ENCODE results near the gene FARS2.
"Not testable (repeated sequence)": the region's sequence is repeated elsewhere in the genome, so short reads cannot be mapped to it uniquely, and the experiment has no call there.

Gene FARS2

DNA sequence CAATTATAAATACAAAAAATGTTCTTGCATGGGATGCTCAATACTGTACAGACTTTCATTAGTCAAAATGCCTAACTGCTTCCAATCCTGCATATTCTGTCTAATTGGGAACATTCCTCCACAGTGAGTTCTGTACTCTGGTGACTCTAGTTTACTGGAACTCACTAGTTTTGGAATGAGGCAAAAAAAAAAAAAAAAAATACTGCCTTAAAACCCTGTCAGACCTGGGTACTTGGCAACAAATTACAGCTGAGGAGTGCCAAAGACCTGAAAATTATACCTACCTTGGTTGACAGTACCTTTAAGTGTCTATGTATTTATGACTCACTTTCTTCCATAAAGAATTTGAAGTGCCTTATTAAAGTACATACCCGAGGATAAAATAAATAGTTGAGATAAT lies 276.7 kb downstream of the FARS2 start:
- no peak for DNase-seq (ENCODE audit: low read depth)

DNA sequence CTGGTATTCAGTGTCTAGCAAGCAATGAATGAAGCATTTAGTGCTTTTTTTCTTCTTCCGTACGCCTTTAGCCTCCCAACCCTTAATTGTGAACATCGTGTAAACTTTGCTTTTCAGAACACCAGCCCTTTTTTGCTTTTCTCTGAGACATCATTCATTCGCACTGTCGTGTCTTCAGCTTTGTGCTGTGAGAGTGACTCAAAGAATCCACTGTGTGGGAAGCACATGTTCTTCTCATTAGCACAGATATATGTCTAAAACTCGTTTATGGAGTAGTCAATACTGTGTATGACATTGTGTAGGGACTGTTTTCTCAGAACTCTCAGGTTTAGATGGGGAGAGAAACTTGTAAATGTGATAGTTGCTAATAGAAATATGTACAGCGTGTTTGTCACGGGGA lies 279.1 kb downstream of the FARS2 start:
- no peak for DNase-seq (ENCODE audit: low read depth)

DNA sequence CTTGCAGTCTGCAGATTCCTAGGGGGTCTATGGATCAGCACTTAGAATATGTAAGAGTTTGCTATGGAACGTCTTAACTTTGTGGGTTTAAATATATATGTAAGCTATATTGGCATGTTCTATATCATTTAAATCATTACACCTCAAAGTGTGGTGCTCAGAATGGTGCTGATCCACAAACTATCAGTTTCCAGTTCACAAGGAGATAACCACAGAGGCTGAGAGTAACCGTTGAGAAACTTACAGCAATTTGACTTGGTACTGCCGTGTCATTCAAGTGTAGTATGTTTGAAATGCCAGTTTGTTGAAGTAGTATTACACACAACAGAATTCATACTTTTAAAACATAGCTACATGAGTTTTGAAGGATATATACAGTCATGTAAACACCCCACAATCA lies 279.7 kb downstream of the FARS2 start:
- DNase-seq (ENCODE audit: low read depth): no peak

DNA sequence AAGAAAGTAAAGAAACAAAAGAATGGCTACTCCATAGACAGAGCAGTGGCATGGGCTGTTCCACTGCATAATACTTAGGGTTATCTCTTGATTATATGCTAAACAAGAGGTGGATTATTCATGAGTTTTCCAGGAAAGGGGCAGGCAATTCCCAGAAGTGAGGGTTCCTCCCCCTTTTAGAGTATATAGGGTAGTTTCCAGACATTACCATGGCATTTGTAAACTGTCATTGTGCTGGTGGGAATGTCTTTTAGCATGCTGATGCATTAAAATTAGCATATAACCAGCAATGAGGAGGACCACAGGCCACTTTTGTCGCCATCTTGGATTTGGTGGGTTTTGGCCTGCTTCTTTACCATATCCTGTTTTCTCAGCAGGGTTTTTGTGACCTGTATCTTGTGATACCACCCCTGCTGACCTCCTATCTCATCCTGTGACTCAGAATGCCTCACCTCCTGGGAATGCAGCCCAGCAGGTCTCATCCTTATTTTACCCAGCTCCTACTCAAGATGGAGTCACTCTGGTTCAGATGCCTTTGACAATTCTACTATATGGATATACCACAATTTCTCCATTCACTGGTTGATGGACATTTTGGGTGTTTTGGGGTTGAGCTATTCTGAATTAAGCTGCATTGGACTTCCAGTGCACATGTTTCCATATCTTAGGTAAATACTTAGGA lies 280.6 kb downstream of the FARS2 start:
- DNase-seq (ENCODE audit: low read depth): no peak

DNA sequence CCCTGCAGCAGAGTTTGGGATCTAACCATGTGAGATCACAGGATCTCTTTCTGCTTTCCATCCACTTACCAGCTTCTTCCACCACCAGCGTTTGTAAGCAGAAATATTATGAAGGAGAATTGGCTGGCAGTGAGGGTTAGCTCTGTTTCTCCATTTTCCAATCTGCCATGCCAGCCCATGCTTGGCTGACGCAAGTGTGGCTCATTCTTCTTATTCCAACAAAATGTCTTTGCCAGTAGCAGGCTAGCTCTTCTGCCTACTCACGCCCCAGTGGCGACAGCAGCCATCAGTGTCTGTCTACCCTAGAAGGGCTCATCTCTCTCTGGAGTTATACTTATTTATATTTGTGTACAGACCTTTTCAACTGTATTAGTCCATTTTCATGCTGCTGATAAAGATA lies 286.2 kb downstream of the FARS2 start:
- no peak for DNase-seq (ENCODE audit: low read depth)

DNA sequence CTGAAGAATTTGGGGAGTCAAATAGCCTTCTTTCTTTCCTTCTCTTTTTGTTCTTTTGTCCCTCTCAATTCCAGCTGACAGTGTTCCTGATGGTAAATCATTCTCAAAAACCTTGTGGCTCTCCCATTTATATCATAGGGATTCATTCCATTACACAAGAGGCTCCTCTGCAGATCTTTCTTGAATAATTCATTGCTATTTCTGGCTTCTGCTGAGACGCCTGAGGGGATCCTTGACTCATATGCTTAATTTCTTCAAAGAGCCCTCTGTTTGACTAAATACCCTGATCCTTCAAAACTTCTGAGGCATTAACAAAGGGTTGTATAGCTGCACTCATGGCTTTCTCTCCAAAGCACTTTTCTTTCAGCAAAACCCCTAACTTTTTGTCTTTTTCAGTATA lies 289.3 kb downstream of the FARS2 start:
- DNase-seq (ENCODE audit: low read depth): no peak

GRCh38 chr6:5552243-5552642 lies 290.9 kb downstream of the FARS2 start:
- no peak for DNase-seq (ENCODE audit: low read depth)

- no peak for DNase-seq (ENCODE audit: low read depth)
These were observed 292.5 kb downstream of the FARS2 start for GRCh38 chr6:5553767-5554166.

DNA sequence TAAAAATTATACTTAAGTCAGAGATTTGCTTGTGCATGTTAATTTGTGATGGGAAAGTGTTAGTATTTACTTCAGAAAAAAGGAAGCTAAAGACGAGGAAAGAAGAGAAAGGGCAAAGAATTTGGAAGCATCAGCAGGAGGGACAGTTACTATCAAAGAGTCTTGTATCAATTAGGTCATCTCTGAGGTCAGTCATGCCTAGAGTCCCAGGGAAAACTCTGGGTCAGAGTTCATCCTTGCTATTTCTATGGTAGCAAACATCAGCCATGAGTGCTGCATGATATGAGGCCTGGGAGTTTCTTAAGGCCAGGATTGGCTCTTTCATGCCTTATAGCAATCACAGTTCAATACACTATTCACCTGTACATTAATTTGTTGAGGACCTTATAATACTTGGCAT lies 292.9 kb downstream of the FARS2 start:
- DNase-seq (ENCODE audit: low read depth): no peak

DNA sequence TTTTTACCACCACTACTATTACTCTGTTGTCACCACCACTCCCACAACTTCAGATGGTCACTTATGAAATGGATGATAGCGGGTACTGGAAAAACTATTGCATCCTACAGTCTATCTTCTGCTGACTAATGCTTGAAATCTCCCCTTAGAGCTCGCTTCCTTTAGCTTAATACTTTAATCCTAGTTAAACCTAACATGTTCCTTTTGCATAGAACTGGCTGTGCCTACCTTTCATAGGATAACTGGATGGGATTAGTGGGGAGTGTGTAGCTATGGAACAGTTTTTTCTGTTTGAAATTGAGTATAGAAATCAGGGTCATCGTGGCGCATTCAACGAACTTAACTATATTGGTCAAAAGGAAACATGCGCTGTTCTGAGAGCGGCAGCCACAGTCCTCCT lies 294.7 kb downstream of the FARS2 start:
- DNase-seq (ENCODE audit: low read depth): no peak

- no peak for DNase-seq (ENCODE audit: low read depth)
These were observed 296.2 kb downstream of the FARS2 start for GRCh38 chr6:5557506-5557905.

DNA sequence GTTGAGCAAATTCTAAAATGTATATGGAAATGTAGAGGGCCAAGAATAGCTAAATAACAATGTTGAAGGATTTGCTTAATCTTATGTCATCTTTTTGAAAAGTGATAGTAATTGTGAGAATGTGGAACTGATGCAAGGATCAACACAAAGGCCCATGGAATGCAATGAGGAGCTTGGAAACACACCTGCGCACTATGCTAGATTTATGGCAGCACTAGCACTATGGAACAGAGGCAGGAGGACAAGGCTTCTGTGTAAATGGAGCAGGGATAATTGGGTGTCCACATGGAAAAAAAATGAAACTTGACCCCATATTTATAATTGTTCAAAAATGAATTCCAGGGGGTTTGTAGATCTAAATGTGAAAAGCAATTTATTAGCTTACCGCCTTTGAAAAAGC lies 298.3 kb downstream of the FARS2 start:
- no peak for DNase-seq (ENCODE audit: low read depth)

DNA sequence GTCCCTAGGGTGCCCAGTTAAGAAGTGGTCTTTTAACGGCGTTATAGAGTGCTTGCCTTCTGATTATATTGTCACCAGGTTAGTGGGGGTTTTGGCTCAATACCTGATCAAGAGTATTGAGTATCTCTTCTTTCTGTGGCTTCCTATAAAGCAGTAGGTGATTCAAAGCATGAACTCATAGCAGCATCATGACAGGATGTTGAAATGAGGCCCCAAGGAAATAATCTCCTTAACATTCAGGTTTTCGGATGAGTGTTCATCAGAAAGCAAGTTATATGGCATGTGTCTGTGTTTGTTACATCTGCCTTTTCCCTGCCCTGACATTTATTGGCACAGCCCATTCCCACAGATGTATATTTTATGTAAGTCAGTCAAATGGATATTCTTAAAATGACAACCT lies 301.0 kb downstream of the FARS2 start:
- DNase-seq (ENCODE audit: low read depth): no peak

- no peak for DNase-seq (ENCODE audit: low read depth)
These were observed 301.8 kb downstream of the FARS2 start for GRCh38 chr6:5563086-5563485.

DNA sequence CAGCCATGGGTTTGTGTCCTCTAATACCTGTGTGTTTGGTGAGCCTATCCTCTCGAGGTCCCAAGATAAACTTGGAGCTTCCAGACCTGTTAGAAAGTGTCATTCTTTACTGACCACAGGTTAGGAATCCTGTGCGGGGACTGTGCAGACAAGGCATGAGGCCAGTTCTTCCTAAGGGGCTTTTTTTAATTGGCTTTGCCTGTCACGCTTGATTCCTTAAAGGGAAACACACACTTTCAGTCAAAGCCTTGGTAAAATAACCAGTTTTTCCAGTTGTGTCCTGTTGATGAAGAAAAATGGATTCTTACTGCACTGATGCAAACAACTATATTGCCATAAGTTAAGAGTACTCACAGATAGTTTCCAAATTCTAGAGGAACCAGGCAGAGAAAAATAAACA lies 303.4 kb downstream of the FARS2 start:
- DNase-seq (ENCODE audit: low read depth): not testable (repeated sequence)

- no peak for DNase-seq (ENCODE audit: low read depth)
These were observed 304.7 kb downstream of the FARS2 start for GRCh38 chr6:5565971-5566370.

DNA sequence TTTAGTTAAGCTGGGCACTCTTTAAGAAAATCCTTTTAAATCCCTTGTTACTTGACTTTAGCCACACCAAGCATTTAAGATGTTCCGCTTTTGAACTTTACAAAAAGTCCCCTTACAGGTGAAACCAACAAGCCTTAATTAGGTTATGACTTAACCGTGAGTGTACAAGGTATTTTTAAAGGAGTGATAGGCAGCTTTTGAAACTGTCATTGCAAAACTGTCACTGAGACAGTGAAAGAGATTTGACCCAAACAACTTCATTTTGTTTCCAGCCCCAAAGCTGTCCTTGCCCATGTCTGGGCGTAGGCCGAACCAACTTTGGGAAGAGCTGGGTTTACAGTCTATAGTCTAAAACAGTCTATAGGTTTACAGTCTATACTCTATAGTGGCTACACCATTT lies 305.4 kb downstream of the FARS2 start:
- DNase-seq (ENCODE audit: low read depth): no peak

GRCh38 chr6:5567352-5567751 lies 306.0 kb downstream of the FARS2 start:
- DNase-seq (ENCODE audit: low read depth): no peak

DNA sequence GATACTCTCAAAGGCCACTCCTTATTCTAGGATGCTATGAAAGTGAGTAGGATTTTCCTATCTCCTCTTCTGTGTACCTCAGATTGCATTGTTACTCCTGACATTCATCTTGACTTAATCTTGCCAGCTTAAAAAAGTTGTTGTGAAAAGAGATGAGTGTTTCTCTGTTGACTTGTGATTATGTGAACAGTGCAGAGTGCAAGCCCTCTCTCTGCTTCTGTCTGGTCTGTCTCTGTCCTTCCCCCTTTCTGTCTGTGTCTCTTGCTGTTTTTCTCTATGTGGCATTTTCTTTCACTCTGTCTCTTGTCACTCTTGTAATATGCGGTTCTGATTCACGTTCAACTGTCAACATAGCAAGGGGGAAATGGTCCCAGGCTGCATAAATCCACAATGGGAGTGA lies 306.6 kb downstream of the FARS2 start:
- DNase-seq (ENCODE audit: low read depth): no peak

GRCh38 chr6:5569491-5569890 lies 308.2 kb downstream of the FARS2 start:
- DNase-seq (ENCODE audit: low read depth): no peak

DNA sequence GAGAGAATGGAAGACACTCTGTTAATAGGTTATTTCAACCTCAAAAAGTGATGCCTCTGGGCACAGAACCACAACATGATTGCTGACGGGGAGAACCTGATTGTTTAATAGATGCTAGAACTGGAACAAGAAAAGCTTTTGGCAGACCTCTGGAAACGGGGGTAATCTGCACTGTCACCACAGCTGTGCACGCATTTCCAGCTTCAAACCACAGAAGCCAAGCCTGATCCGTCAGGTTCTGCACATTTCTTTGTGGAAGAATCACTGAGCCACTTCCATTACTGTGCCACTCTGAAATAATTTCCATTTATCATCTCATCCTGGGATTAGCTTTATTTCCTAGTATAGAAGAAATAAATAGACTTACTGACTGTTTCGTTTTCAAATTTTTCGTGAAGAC lies 309.3 kb downstream of the FARS2 start:
- no peak for DNase-seq (ENCODE audit: low read depth)

GRCh38 chr6:5580736-5581581 lies 319.6 kb downstream of the FARS2 start:
- no peak for DNase-seq (ENCODE audit: low read depth)

DNA sequence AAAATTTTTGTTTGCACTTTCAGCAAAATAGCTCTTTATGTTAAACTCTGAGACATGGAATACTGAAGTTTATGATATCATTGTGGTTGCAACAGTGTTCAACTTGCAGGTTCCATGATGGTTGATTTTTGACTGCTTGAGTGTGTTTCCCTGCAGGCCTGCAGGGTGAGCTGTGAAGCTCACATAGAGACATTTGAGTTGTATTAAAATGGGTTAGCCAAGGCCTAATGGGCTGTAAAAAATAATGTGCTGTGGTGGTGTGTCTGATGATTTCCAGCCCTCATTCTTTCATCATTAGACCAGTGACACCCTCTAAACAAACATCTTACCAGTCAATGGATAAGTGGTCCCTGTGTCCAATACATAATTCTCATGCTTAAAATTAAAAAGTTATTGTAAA lies 321.4 kb downstream of the FARS2 start:
- DNase-seq (ENCODE audit: low read depth): no peak

DNA sequence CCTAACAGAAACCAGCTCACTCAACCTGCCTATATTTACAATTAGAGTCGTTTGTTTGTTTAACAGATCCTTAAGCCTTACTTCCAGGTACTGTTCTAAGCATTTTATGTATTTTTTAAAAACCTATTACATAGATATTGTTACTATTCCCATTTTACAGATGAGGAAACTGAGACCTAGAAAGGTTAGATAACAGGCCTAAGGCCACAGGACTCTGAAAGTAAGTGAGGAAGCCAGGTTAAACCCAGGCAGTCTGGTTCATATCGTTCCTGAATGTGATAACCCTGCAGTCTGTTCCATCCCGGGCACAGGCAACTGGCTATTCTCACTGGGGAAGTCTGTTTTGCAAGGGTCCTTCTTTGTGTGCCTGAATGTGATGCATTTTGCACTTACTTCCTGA lies 322.2 kb downstream of the FARS2 start:
- no peak for DNase-seq (ENCODE audit: low read depth)
